Left renal cortex interstitium (tissue), 4 donors: Measurements from ENCODE around the gene ANKRD13D. TPM values are rescaled to one million over a fixed set of nuclear protein-coding genes. Genes with fewer than 3 reads are reported as not detected.

ENCODE experiments used
- DNase-seq, 4 donors: peaks; one replicate each; pipeline ENCODE4 v3.0.0-alpha.2; 2013; ENCODE audit warnings: low read depth in 4 of 4, low spot score in 2 of 4, missing footprints in 1 of 4
- polyA plus RNA-seq, 4 donors: library from polyadenylated mRNA; unstranded; fragments of 120-200 nt; gene quantifications; one replicate each; pipeline ENCODE4 v1.2.1, GENCODE V29; 2013; ENCODE audit not compliant: insufficient read length in 4 of 4

The ANKRD13D gene
- polyA plus RNA-seq, 4 donors, result 17.4 to 60.8 (median 40.3) TPM

GRCh38 chr11:67272327-67273259 lies 16.5 kb upstream of the ANKRD13D start:
- no peak for DNase-seq

GRCh38 chr11:67273260-67273990 lies 15.7 kb upstream of the ANKRD13D start:
- no peak for DNase-seq

GRCh38 chr11:67274768-67275605 lies 14.1 kb upstream of the ANKRD13D start:
- no peak for DNase-seq

- no peak for DNase-seq
Measured at GRCh38 chr11:67275606-67276409, 13.3 kb upstream of the ANKRD13D start.

GRCh38 chr11:67276781-67277230 lies 12.3 kb upstream of the ANKRD13D start:
- no peak for DNase-seq

GRCh38 chr11:67277231-67277961 lies 11.7 kb upstream of the ANKRD13D start:
- peak in 1 of 4 donors; percentile 45 for DNase-seq

GRCh38 chr11:67278135-67278938 lies 10.8 kb upstream of the ANKRD13D start:
- no peak for DNase-seq

- DNase-seq, result no peak
Measured at GRCh38 chr11:67278939-67279588, 10.0 kb upstream of the ANKRD13D start.

- DNase-seq, result no peak
Measured at GRCh38 chr11:67279589-67280340, 9.3 kb upstream of the ANKRD13D start.

GRCh38 chr11:67280341-67280787 lies 8.7 kb upstream of the ANKRD13D start:
- no peak for DNase-seq

GRCh38 chr11:67280788-67281551 lies 8.1 kb upstream of the ANKRD13D start:
- no peak for DNase-seq

- no peak for DNase-seq
Measured at GRCh38 chr11:67281552-67282150, 7.5 kb upstream of the ANKRD13D start.

- no peak for DNase-seq
Measured at GRCh38 chr11:67282155-67282875, 6.8 kb upstream of the ANKRD13D start.

- no peak for DNase-seq
Measured at GRCh38 chr11:67282876-67283371, 6.2 kb upstream of the ANKRD13D start.

GRCh38 chr11:67283481-67283963 lies 5.6 kb upstream of the ANKRD13D start:
- no peak for DNase-seq
